Posterior cingulate gyrus (tissue), 11 donors: ENCODE results near the gene NCK2.

Experiments
- DNase-seq, 10 donors: peaks; one replicate each; pipeline versions ENCODE4 v3.0.0 to v3.0.0-alpha.2; 2020 to 2021; ENCODE audit warnings: mixed read lengths in 3 of 10
- intact Hi-C: fragments of 100-400 bp; cut with DNase I; formaldehyde crosslinking; loops from one replicate; pipeline ENCODE4 v1.15.1; 2023

The NCK2 gene

GRCh38 chr2:105937498-105938097 is 192.9 kb downstream of the NCK2 start:
- DNase-seq = no peak
- intact Hi-C loops = no loop called here
